Duodenal mucosa (tissue), 2 donors: ENCODE data around the gene PRORP.

ENCODE experiments used
- H3K27ac ChIP-seq: one replicate; pipeline ENCODE4 v1.7.0; 2013; ENCODE audit warnings: low read depth, low read length
- H3K27me3 ChIP-seq, 2 donors: one replicate each; pipeline ENCODE4 v1.7.0; 2013; ENCODE audit warnings: low read length in 2 of 2, control low read depth in 1 of 2; ENCODE audit not compliant: insufficient read depth in 2 of 2, control insufficient read depth in 1 of 2
- H3K36me3 ChIP-seq, 2 donors: one replicate each; pipeline ENCODE4 v1.7.0; 2013; ENCODE audit warnings: low read length in 2 of 2, control low read depth in 1 of 2; ENCODE audit not compliant: insufficient read depth in 2 of 2, control insufficient read depth in 1 of 2
- H3K4me1 ChIP-seq, 2 donors: one replicate each; pipeline ENCODE4 v1.7.0; 2013; ENCODE audit warnings: low read length in 2 of 2, control low read depth in 1 of 2; ENCODE audit not compliant: insufficient read depth in 2 of 2, control insufficient read depth in 1 of 2
- H3K4me3 ChIP-seq, 2 donors: one replicate each; pipeline ENCODE4 v1.7.0; 2013; ENCODE audit warnings: low read length in 2 of 2, low read depth in 1 of 2
- H3K9ac ChIP-seq, 2 donors: one replicate each; pipeline ENCODE4 v1.7.0; 2013; ENCODE audit warnings: low read length in 2 of 2, low read depth in 1 of 2
- H3K9me3 ChIP-seq, 2 donors: one replicate each; pipeline ENCODE4 v1.7.0; 2013; ENCODE audit warnings: low read length in 2 of 2, control low read depth in 1 of 2; ENCODE audit not compliant: control insufficient read depth in 1 of 2

PRORP gene

GRCh38 chr14:35113308-35113950 lies 8.9 kb upstream of the PRORP start:
- H3K4me1 ChIP-seq: no peaks in the 10 kb centered on the region
- no peaks in the 10 kb centered on the region for H3K27me3 ChIP-seq
- H3K36me3 ChIP-seq: peaks cover 20 to 46% of the 10 kb centered on the region in 2 donors
- no peak overlapping the region for H3K9ac ChIP-seq
- no peak overlapping the region for H3K4me3 ChIP-seq
- peaks cover 3 to 8% of the 10 kb centered on the region in 2 donors for H3K9me3 ChIP-seq
- no peak overlapping the region for H3K27ac ChIP-seq

DNA sequence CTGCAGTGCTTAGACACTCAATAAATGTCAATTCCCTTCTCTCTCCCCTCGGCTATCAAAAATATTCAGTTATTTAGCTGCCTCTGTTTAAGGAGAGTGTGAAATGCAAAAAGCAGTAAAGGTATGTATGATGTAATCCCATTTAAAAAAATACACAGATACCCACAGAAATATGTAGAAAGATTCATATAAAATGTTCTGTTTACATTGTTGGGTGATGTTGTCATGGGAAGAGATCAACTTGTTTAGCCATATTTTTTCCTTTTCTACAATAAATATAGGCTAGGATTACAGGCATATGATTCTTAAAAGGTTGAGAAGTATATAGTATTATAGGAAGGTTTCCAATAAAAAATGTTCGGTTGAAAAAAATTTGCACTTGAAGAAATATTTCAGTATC lies 8.3 kb upstream of the PRORP start:
- Histone ChIP-seq H3K9ac (no peak overlapping the region), H3K36me3 (peaks cover 20 to 46% of the 10 kb centered on the region in 2 donors), H3K4me3 (no peak overlapping the region), H3K27me3 (no peaks in the 10 kb centered on the region), H3K9me3 (peaks cover 3 to 8% of the 10 kb centered on the region in 2 donors), H3K4me1 (no peaks in the 10 kb centered on the region), H3K27ac (no peak overlapping the region)

DNA sequence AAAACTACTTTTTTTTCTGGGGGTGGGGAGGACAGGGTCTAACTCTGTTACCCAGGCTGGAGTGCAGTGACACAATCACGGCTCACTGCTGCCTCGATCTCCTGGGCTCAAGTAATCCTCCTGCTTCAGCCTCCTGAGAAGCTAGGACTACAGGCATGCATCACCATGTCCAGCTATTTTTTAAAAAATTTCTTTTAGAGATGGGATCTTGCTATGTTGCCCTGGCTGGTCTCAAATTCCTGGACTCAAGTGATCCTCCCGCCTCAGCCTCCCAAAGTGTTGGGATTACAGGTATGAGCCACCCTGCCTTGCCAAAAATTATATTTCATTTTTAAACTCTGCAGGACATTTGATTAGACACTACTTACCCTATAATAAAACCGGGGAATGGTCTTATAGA lies 6.1 kb upstream of the PRORP start:
- Histone ChIP-seq H3K4me1 (peaks cover 0 to 8% of the 10 kb centered on the region in 2 donors), H3K27ac (no peak overlapping the region), H3K9me3 (peaks cover 3 to 8% of the 10 kb centered on the region in 2 donors), H3K9ac (no peak overlapping the region), H3K4me3 (no peak overlapping the region), H3K36me3 (peaks cover 9 to 28% of the 10 kb centered on the region in 2 donors), H3K27me3 (no peaks in the 10 kb centered on the region)

- Histone ChIP-seq H3K9ac (no peak overlapping the region), H3K27me3 (no peaks in the 10 kb centered on the region), H3K4me3 (no peak overlapping the region), H3K9me3 (no peaks in the 10 kb centered on the region), H3K36me3 (peaks cover 4 to 19% of the 10 kb centered on the region in 2 donors), H3K27ac (no peak overlapping the region), H3K4me1 (peaks cover 0 to 8% of the 10 kb centered on the region in 2 donors)
These were observed 5.2 kb upstream of the PRORP start for GRCh38 chr14:35117112-35117511.

DNA sequence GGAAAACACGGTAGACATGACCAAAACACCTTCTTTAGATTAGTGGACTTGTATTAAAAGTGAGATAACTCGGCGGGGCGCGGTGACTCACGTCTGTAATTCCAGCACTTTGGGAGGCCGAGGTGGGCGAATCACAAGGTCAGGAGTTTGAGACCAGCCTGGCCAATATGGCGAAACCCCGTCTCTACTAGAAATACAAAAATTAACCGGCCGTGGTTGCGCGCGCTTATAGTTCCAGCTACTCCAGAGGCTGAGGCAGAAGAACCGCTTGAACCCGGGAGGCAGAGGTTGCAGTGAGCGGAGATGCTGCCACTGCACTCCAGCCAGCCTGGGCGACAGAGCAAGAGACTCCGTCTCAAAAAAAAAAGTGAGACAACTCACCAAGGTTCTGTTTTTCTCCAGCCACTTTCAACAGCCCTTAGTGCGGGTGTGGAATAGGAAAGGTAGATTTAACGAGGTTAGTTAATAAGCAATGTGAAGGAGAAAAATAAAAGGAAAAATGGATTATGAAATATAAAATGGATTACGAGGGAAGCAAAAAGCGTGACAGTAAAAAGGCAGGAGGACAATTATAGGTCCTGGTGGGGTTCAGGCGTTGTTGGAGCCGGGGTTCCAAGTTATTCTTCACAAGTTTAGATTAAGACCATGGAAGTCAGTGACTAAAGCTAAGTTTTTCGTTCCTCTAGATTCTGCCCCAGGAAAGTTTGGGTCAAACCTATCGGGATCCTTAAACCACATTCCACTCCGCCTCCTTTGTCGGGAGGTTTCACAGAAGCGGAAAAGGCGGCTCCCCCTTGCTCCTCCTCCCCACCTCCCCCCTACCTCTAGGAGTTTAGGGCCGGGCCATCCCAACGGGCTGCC lies 1.1 kb upstream of the PRORP start:
- no peaks in the 10 kb centered on the region for H3K27me3 ChIP-seq
- peak overlapping the region; percentile 92 to 95 for H3K9ac ChIP-seq
- H3K4me3 ChIP-seq: peak overlapping the region; percentile 93 to 98
- H3K4me1 ChIP-seq: peaks cover 9 to 18% of the 10 kb centered on the region in 2 donors
- H3K9me3 ChIP-seq: no peaks in the 10 kb centered on the region
- no peaks in the 10 kb centered on the region for H3K36me3 ChIP-seq
- H3K27ac ChIP-seq: peak overlapping the region; percentile 95

GRCh38 chr14:35122696-35123387 lies 490 bp downstream of the PRORP start:
- peaks cover 9 to 18% of the 10 kb centered on the region in 2 donors for H3K4me1 ChIP-seq
- peak overlapping the region; percentile 93 to 98 for H3K4me3 ChIP-seq

DNA sequence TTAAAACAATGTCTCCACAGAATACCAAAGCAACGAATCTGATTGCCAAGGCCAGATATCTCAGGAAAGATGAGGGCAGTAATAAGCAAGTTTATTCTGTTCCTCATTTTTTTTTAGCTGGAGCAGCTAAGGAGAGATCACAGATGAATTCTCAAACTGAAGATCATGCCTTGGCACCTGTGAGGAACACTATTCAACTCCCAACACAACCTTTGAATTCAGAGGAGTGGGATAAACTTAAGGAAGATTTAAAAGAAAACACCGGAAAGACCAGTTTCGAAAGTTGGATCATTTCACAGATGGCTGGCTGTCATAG lies 994 bp downstream of the PRORP start:
- Histone ChIP-seq H3K9ac (peak overlapping the region; percentile 92 to 95), H3K4me1 (peaks cover 9 to 18% of the 10 kb centered on the region in 2 donors), H3K27me3 (no peaks in the 10 kb centered on the region), H3K9me3 (no peaks in the 10 kb centered on the region), H3K4me3 (peak overlapping the region; percentile 93 to 98), H3K36me3 (peaks cover 0 to 4% of the 10 kb centered on the region in 2 donors), H3K27ac (no peak overlapping the region)

More at GRCh38 chr14:35122696-35123387, 490 bp downstream of the PRORP start:
- Histone ChIP-seq H3K9ac (peak overlapping the region; percentile 92 to 95), H3K27me3 (no peaks in the 10 kb centered on the region), H3K9me3 (no peaks in the 10 kb centered on the region), H3K27ac (peak overlapping the region; percentile 95), H3K36me3 (peaks cover 0 to 4% of the 10 kb centered on the region in 2 donors)

GRCh38 chr14:35124127-35124526 lies 1.8 kb downstream of the PRORP start:
- peaks cover 9 to 18% of the 10 kb centered on the region in 2 donors for H3K4me1 ChIP-seq
- H3K36me3 ChIP-seq: peaks cover 0 to 4% of the 10 kb centered on the region in 2 donors
- H3K27me3 ChIP-seq: no peaks in the 10 kb centered on the region
- H3K9me3 ChIP-seq: no peaks in the 10 kb centered on the region
- H3K27ac ChIP-seq: no peak overlapping the region
- no peak overlapping the region for H3K9ac ChIP-seq
- H3K4me3 ChIP-seq: peak overlapping the region; percentile 93 to 98

- Histone ChIP-seq H3K27ac (no peak overlapping the region), H3K36me3 (peaks cover 0 to 22% of the 10 kb centered on the region in 2 donors), H3K4me3 (no peak overlapping the region), H3K27me3 (no peaks in the 10 kb centered on the region), H3K4me1 (no peaks in the 10 kb centered on the region), H3K9ac (no peak overlapping the region), H3K9me3 (no peaks in the 10 kb centered on the region)
These were observed 11.4 kb downstream of the PRORP start for GRCh38 chr14:35133542-35134328.
